ENCODE results near the gene CCDC8. TPM values are rescaled to one million over a fixed set of nuclear protein-coding genes. Genes with fewer than 3 reads are reported as not detected.

Gene CCDC8
- total RNA-seq, 1 experiment from 2014 or later, result not detected

GRCh38 chr19:46429999-46430398 lies 16.6 kb upstream of the CCDC8 start:
- H3K4me1 Mint-ChIP-seq (ENCODE audit: low read depth, unreplicated experiment), result peaks cover 23% of the 10 kb centered on the region
- CTCF ChIA-PET, result no interaction called here
- DNase-seq, result no peak
- H3K9me3 Mint-ChIP-seq (ENCODE audit: low read depth, unreplicated experiment), result no peaks in the 10 kb centered on the region
- H3K4me3 Mint-ChIP-seq (ENCODE audit: low read depth, unreplicated experiment), result no peak overlapping the region
- no TSS peak for BruUV-seq (replicated peaks)
- peaks cover 6% of the 10 kb centered on the region for H3K36me3 Mint-ChIP-seq (ENCODE audit: insufficient read depth, unreplicated experiment)
- H3K27me3 Mint-ChIP-seq (ENCODE audit: unreplicated experiment), result peaks cover 75% of the 10 kb centered on the region
- intact Hi-C loops (cut with micrococcal nuclease; ENCODE audit: unreplicated experiment), result no loop called here
- no peak overlapping the region for H3K27ac Mint-ChIP-seq (ENCODE audit: unreplicated experiment)
- no peak for TF ChIP-seq CTCF (IDR thresholded peaks at IDR 0.05; ENCODE audit: unreplicated experiment)

GRCh38 chr19:46428239-46429135 lies 15.1 kb upstream of the CCDC8 start, which contains the start of gene PNMA8C:
Gene PNMA8C, minus strand, starts transcription at chr19:46428936. Its CDS starts 577 bp downstream, at chr19:46428359.
- no TSS peak for BruUV-seq (replicated peaks)
- H3K9me3 Mint-ChIP-seq (ENCODE audit: low read depth, unreplicated experiment), result no peaks in the 10 kb centered on the region

GRCh38 chr19:46427518-46428045 lies 14.2 kb upstream of the CCDC8 start:
- BruUV-seq (replicated peaks), result no TSS peak
- no peak overlapping the region for H3K27ac Mint-ChIP-seq (ENCODE audit: unreplicated experiment)
- peaks cover 6% of the 10 kb centered on the region for H3K36me3 Mint-ChIP-seq (ENCODE audit: insufficient read depth, unreplicated experiment)
- H3K4me3 Mint-ChIP-seq (ENCODE audit: low read depth, unreplicated experiment), result no peak overlapping the region
- no peaks in the 10 kb centered on the region for H3K9me3 Mint-ChIP-seq (ENCODE audit: low read depth, unreplicated experiment)
- H3K4me1 Mint-ChIP-seq (ENCODE audit: low read depth, unreplicated experiment), result peaks cover 23% of the 10 kb centered on the region
- peaks cover 86% of the 10 kb centered on the region for H3K27me3 Mint-ChIP-seq (ENCODE audit: unreplicated experiment)
- no peak for DNase-seq
- TF ChIP-seq CTCF (IDR thresholded peaks at IDR 0.05; ENCODE audit: unreplicated experiment), result no peak
- CTCF ChIA-PET, result no interaction called here
- intact Hi-C loops (cut with micrococcal nuclease; ENCODE audit: unreplicated experiment), result no loop called here

More at GRCh38 chr19:46428239-46429135, 15.1 kb upstream of the CCDC8 start, which contains the start of gene PNMA8C:
- H3K27ac Mint-ChIP-seq (ENCODE audit: unreplicated experiment), result no peak within 1 kb of the TSS
- TF ChIP-seq CTCF (IDR thresholded peaks at IDR 0.05; ENCODE audit: unreplicated experiment), result no peak
- H3K27me3 Mint-ChIP-seq (ENCODE audit: unreplicated experiment), result peaks cover 77% of the 10 kb centered on the region
- intact Hi-C loops (cut with micrococcal nuclease; ENCODE audit: unreplicated experiment), result no loop called here
- H3K4me3 Mint-ChIP-seq (ENCODE audit: low read depth, unreplicated experiment), result peak within 1 kb of the TSS; percentile 6
- DNase-seq, result peak; percentile 62
- peaks cover 23% of the 10 kb centered on the region for H3K4me1 Mint-ChIP-seq (ENCODE audit: low read depth, unreplicated experiment)
- CTCF ChIA-PET, result no interaction called here
- H3K36me3 Mint-ChIP-seq (ENCODE audit: insufficient read depth, unreplicated experiment), result peaks cover 6% of the 10 kb centered on the region

- Mint-ChIP-seq H3K27ac (ENCODE audit: unreplicated experiment) (no peak overlapping the region), H3K9me3 (ENCODE audit: low read depth, unreplicated experiment) (no peaks in the 10 kb centered on the region), H3K4me1 (ENCODE audit: low read depth, unreplicated experiment) (peaks cover 23% of the 10 kb centered on the region), H3K36me3 (ENCODE audit: insufficient read depth, unreplicated experiment) (peaks cover 6% of the 10 kb centered on the region), H3K27me3 (ENCODE audit: unreplicated experiment) (peaks cover 94% of the 10 kb centered on the region), H3K4me3 (ENCODE audit: low read depth, unreplicated experiment) (peak overlapping the region; percentile 56)
- no TSS peak for BruUV-seq (replicated peaks)
- DNase-seq, result peak; percentile 49
- no peak for TF ChIP-seq CTCF (IDR thresholded peaks at IDR 0.05; ENCODE audit: unreplicated experiment)
- CTCF ChIA-PET, result interaction anchor here (0.5 kb wide), 1 partner anchor 128 kb away, joined by 3 read pairs; no protein-coding TSS in a partner anchor
- intact Hi-C loops (cut with micrococcal nuclease; ENCODE audit: unreplicated experiment), result no loop called here
Measured at GRCh38 chr19:46426506-46427162, 13.3 kb upstream of the CCDC8 start.

All from Calu3 (cell line).